GM18870 (cell line): ENCODE measurements around the gene B4GALT5.
"Not testable (repeated sequence)": the region's sequence is repeated elsewhere in the genome, so short reads cannot be mapped to it uniquely, and the experiment has no call there.

Experiments used
- ATAC-seq: cut with Tn5 transposase; IDR thresholded peaks from one replicate; pipeline ENCODE4 v1.9.1; 2021; ENCODE audit warnings: moderate library complexity; ENCODE audit not compliant: unreplicated experiment

B4GALT5 gene

DNA sequence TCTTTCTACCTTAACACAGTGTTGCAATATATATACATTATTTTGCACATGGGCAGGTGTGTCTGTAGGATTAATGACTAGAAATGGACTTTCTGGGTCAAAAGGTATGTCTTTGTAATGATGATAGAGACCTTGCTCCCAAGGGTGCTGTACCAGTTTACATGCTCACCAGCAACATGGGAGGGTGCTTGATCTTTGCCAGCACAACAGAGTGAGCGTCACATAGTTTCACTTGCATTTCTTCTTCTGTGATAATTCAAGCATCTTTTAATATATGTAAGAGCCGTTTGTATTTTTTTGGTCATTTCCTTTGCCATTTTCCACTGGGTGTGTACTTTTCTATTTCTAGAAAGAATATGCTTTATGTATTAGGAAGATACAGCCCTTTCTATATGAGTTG is 23.6 kb upstream of the B4GALT5 start:
- ATAC-seq = no peak

DNA sequence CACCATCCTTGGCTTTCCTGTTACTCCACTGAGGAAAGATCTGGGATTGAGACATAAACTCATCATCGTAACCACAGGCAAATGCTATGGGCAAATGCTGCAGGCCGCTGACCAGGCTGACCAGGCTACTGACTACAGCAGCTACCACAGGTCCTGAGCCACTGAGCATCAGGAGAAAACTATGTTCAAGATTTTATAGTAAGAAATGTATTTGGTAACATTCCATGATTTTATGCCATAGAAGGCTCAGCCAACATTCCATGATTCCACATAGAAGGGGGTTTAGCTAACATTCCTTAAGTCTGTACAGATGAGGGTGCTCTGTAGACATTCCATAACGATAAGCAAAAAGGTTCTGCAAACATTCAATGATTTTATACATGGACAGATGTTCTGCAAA is 16.1 kb upstream of the B4GALT5 start:
- ATAC-seq = no peak

DNA sequence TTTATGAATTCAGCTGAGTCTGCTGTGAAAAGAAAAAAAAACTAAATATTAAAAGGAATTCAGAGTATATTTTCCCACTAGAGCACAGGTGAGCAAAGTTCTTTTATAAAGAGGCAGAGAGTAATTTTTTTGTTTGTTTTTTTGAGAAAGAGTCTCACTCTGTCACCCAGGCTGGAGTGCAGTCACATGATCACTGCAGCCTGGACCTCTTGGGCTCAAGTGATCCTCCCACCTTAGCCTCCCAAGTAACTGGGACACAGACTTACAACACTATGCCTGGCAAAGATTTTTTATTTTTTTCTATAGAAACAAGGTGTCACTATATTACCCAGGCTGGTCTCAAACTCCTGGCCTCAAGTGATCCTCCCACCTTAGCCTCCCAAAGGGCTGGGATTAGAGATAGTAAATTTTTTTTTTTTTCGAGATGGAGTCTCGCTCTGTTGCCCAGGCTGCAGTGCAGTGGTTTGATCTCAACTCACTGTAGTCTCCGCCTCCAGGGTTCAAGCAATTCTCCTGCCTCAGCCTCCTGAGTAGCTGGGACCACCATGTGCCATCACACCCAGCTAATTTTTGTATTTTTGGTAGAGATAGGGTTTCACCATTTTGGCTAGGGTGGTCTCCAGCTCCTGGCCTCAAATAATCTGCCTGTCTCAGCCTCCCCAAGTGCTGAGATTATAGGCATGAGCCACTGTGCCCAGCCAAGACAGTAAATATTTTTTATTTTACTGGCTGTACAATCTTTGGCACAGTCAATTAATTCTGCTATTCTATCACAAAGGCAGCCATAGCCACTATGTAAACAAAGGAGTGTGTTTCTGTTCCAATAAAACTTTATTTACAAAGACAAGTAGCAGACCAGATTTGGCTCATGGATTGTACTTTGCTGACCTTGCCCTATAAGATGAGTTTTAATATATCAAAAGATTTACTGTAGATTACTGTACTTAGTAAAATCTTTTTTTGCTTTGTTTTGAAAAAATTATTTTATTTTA is 14.5 kb upstream of the B4GALT5 start:
- no peak for ATAC-seq

DNA sequence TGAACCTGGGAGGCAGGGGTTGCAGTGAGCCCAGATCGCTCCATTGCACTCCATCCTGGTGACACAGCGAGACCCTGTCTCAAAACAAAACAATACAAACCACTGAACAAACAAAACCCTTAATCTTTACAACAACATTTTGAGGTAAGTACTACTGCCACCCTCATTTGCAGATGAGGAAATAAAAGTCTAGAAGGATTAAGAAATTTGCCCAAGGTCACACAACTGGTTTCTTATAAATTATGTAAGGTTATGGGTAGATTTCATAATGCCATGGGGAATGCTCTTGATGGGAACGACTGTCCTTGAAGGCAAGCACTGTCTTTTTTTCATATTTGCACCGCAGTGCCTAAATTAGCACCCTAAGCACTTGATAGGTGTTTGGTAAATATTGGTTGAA is 13.8 kb upstream of the B4GALT5 start:
- ATAC-seq = no peak

DNA sequence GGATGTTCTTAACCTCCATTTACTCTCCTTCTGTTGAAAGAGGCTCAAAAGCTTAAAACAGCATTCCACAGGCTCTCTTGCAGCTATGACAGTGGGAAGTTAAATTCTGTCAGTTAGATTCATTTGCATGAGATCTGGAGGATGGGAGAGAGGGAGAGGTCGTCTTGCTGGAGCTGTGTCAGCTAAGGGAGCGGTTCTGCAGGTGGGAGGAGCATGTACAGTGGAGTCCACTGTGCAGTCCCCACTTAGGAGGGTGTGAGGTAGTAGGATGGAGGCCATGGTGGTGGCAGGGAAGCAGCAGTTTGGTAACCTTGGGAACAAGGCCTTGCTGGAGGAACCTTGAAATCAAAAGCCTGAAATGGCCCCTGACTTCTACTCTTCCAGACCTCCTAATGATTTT is 12.0 kb upstream of the B4GALT5 start:
- ATAC-seq = no peak

DNA sequence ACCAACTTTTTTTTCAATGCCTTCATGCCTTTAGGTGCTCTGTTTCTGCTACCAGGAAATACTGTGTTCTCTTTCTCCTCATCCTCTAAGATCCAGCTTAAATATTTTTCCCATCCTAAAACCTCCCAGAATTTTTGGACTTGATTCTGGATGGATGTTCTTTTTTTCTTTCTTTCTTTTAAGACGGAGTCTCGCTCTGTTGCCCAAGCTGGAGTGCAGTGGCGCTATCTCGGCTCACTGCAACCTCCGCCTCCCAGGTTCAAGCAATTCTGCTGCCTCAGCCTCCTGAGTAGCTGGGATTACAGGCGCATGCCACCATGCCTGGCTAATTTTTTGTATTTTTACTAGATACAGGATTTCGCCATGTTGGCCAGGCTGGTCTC is 11.5 kb upstream of the B4GALT5 start:
- ATAC-seq = not testable (repeated sequence)

DNA sequence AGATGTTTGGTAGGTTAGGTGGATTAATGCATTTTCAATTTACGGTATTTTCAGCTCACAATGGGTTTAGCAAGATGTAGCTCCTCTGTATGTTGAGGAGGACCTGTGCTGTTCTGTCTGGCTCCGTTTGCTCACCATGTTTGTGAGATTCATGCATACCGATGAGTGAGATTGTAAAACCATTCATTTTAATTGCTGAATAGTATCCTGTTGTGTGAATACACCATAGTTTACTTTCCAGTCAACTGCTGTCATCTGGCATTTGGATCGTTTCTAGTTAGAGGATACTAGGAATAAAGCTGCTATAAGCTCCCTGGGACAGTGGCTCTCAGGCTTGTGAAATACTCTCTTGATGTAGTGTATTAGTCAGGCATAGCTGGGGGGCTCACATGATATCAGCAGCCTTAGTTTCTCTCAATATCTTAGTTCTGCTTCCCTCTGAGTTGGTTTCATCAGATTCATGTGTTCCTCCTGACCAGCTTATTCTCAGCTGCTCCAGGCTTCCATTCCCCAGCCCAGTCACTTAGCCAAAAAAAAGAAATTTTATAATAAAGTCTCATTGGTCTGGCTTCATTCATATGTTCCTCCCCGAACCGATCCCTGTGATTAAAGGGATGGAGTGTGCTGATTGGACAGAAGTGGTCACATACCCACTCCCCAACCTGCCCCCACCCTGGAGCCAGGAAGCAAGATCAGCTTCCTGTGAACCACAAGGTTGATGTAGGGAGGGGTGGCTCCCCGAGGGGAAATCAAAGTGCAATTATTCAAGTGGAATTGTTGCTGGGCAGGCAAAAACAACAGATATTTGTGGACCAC is 10.9 kb upstream of the B4GALT5 start:
- ATAC-seq = no peak

DNA sequence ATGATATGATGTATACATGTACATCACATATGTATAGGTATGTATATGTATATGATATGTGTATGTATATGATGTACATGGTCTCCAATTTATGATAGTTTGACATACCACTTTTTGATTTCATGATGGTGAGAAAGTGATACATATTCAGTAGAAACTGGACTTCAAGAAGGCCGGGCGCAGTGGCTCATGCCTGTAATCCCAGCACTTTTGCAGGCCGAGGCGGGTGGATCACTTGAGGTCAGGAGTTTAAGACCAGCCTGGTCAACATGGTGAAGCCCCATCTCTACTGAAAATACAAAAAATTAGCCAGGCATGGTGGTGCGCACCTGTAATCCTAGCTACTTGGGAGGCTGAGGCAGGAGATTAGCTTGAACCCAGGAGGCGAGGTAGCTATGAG is 10.1 kb upstream of the B4GALT5 start:
- ATAC-seq = not testable (repeated sequence)

DNA sequence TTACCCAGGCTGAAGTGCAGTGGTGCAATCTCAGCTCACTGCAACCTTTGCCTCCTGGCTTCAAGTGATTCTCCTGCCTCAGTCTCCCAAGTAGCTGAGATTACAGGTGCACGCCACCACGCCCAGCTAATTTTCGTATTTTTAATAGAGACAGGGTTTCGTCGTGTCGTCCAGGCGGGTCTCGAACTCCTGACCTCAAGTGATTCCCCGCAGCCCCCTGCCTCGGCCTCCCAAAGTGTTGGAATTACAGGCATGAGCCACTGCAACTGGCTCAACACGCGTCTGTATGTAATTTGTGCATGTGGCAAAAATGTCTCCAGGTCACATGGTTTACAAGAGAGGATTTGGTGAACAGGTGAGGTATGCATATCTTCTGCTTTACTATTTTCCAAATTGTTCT is 7.6 kb upstream of the B4GALT5 start:
- not testable (repeated sequence) for ATAC-seq

DNA sequence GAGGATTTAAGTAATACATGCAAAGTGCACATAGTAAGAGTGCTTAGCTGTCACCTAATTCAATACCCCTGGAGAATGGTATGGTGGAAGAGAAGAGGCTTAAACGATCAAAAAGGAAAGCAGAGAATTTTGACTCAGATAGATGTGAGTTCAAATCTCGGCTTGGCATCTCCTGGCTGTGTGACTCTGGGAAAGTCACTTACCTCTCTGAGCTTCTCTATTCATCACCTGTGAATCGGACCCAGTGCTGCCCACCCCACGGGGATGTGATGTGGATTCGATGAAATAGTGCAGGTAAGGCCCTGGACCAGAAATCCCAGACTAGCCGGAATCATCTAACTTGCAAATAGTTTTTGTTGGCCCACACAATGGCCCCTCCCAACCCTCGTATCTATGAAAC is 1.8 kb upstream of the B4GALT5 start:
- ATAC-seq = no peak

DNA sequence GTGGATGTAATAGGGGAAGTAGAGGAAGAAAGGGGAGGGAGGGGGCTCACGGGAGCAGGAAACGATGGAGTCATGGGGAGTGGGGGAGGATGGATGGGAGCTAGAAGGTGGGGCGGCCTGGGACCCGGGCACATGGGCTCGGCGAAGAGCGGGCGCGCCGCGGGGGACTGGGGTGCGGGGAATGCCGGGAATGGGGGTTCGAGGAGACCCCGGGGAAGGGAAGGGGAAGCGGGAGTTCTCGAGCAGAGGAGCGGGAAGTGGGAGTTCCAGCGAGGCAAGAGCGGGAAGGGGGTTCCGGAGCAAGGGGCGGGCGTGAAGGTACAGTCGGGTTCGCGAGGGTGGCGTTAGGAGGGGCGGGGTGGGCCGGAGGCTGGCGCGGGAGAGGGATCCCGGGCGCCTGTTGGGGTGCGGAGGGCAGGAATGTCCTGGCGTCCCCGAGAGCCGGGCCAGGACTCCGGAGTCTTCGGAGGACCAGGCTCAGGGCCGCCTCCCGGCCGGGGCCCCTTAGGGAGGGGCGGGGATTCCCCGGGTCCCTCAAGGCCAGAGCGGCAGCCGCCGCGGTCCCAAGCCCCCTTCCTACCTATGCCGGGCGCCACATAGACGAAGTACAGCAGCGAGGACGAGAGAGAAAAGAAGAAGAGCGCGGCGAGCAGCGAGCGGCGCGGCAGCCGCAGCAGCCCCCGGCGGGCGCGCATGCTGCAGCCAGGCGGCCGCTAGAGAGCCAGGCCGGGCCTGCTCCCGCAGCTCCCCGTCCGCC is 504 bp downstream of the B4GALT5 start:
- ATAC-seq = peak; percentile 37

DNA sequence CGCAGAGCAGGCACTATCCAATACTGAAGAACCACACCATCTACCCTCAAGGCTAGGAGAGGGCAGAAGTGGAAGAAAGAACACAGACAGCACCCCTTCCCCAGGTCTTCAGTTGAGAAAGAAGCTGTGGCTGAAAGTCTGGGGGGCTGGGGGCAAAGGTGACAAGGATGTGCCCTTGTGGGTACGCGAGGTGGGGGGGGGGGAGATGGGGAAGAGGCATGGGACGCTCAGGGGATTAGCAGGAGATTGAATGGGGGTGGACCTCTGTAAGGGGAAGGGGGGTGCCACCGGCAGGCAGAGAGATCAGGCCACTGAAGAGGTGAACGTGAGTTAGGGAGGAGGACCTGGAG is 1.1 kb downstream of the B4GALT5 start:
- no peak for ATAC-seq

DNA sequence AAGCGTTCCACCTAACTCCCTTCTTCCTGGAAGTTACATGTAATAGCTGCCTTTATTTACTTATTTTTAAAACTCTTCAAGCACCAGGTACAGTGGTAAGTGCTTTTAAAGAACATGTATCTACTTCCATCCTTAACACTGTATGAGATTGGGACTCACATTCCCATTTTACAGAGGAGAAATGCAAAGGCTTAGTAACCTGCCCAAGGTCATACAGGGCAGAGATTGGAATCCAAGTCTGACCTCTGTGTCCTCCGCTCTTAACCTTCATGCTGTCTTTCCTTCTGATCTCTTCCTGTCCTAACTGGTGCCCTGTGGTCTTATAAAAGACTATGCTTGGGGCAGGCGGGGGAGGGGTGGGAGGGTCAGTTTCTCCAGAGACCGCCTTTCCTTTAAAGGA is 1.6 kb downstream of the B4GALT5 start:
- no peak for ATAC-seq

DNA sequence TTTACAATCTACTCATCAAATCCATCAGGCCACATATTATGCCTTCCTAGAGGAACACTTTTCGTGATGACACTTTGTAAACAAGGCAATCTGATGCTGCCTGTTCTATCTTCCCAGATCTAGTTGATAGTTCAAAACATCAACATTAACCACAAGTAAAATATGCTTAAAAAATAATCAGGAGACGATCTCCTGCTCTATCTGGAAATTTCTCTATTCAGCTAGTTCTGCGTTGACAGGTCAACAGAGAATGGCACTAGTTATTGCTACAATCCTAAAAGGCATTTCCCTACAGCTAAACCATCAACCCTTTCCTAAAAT is 2.1 kb downstream of the B4GALT5 start:
- ATAC-seq = no peak

DNA sequence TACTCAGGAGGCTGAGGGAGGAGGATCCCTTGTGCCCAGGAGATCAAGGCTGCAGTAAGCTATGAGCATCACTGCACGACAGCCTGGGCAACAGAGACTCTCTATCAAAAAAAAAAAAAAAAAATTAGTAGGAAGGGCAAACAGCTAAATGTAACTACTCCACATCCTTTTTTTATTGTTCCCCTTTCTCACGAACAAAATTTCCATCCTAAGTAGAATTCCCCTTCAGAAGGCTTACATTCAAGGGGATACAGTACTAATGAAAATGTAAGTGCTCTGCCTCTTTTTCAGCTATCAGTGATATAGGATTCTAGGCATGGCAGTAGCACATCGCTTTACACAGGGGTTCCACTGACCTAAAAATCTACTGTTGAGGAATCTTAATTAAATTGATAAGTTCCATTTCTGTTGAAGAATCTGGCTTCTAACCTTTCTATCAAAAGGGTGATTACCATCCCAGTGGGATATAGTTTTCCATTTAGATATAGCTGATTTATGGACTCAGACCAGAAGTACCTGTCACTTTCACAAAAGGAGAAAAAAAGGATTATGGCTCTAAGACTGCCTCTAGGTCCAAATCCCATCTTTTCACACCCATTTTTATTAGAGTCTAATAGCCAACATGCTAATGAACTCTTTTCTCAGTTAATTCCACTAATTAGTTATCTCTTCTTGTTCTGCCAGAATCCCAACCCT is 2.6 kb downstream of the B4GALT5 start:
- ATAC-seq = no peak

DNA sequence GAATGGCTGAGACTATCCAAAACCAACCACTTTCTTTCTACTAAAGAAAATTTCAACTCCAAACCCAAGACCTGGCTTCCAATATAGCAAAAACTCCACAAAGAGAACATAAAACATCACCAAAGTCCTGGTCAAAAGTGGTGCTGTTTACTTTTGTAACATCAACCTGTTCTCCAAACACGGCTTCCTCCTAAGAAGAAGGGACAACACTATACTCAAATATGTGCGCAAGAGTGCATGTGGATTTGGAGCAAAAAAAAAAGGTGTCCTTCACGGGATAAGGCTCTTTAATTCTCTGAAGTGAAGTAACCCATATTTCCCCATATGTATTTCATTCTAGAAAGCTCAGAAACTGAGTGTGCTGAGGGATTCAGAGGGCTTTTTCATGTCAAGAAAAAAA is 6.6 kb downstream of the B4GALT5 start:
- no peak for ATAC-seq

DNA sequence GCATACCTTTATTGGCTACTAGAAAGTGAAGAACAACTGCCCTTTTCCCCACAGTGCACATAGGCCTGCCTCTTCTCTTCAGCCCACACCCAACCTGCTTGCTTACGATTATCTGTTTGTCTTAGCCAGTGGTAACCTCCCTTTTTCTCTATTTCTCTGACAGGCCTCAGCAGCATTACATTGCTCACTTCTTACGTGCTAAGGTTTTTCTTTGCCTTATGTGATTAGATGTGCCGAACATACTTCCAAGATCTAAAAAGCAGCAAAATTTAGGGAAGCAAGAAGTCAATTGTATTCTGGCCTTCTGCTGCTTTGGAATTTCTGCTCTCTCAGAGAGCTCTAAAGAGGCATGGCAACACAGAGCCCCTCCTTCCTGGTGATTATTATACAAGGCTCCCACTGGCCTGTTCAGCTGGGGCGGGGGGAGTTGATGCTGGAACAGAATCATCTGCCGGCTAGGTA is 7.0 kb downstream of the B4GALT5 start:
- no peak for ATAC-seq

DNA sequence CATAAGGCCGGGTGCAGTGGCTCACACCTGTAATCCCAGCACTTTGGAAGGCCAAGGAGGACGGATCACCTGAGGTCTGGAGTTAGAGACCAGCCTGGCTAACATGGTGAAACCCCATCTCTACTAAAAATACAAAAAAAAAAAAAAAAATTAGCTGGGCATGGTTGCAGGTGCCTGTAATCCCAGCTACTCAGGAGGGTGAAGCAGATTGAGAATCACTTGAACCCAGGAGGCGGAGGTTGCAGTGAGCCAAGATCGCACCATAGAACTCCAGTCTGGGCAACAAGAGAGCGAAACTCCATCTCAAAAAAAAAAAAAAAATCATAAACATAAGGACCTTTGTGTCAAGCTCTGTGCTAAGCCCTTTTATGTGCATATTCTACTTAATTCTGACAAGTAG is 7.8 kb downstream of the B4GALT5 start:
- not testable (repeated sequence) for ATAC-seq

DNA sequence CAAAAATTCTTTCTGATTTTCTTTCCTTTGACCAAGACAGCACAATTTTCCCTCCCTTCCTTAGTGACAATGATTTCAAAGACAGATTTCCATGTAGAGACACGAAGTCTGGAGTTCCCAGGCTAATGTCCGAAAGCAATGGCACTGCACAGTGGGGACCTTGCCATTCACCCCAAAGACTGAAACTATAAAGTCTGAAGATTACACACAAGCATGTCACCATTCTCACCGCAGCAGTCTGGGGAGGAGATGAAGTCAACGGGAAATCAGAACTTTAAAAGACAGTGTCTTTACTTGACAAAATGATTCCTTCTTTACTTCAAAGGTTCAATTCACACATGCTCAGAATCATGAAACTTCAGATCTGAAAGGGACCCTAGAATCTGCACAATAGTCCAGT is 8.3 kb downstream of the B4GALT5 start:
- ATAC-seq = no peak

DNA sequence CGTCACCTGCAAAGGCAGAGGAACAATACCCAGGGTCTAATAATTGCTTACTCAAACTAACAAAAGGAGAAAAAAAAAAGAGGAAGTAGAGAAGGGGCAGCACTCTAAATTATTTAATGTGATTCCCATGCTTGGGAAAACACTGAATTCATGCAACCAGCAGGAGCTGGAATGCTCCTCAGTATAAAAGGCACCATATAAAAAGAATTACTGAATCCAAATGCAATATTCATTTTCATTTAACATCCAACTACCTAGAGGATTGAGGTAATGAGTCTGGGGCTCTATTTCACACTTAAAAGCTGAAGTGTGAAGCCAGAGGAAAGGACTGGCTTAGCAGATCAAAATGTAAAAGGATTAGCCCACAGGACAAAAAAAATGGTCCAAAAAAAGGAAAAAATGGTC is 8.7 kb downstream of the B4GALT5 start:
- ATAC-seq = no peak

DNA sequence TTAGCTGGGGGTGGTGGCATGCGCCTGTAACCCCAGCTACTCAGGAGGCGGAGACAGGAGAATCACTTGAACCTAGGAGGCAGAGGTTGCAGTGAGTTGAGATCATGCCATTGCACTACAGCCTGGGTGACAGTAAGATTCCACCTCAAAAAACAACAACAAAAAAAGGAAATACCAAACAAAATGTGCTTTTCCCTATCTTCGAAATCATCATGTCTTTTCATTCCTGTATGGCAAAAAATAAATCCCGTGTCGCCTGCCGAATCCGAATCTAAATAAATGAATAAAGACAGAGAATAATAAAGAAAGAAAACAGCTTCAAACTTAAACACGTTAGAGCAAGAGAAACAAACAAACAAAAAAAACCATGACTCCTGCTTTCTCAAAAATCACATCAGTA is 11.8 kb downstream of the B4GALT5 start:
- ATAC-seq = no peak
